ENCODE measurements around the gene SH2D2A. TPM values are rescaled to one million over a fixed set of nuclear protein-coding genes. Genes with fewer than 3 reads are reported as not detected.
A peak's percentile ranks its signal among the peaks of the same experiment; 100 is the strongest.

The SH2D2A gene
- total and polyA plus RNA-seq, 9 of the 15 experiments (the other 6 are each of a cell fraction or from before 2014, with no cell fraction given), result 0.89 to 33.6 (median 6.9) TPM

DNA sequence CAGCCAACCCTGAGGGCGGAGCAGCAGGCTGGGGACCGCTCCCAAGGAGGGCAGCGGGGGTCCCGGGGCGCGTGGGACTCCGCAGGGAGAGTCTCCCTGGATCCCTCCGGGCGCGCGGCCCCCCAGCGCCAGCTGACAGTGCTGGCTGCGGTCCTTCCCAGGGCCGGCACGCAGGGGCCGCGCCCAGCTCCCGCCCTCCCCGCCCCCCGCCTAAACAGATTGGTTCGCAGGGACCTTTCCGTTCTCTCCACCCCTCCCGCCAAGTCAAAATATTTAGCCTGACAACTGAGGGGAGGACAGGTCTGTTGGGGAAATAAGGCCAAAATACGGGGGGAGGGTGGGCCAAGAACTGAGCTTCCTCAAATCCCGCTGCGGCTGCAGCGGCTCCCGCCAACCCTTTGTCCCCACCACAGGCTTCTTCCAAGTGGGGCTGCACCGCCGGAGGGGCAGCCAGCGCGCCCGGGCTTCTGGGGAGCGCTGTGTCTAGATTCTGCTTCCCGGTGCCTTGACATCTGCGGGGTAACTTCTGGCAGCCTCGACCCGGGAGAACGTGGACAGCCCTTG lies 42.4 kb upstream of the SH2D2A start, which contains the start of gene INSRR (continued):
- TF ChIP-seq, protein P1, sequence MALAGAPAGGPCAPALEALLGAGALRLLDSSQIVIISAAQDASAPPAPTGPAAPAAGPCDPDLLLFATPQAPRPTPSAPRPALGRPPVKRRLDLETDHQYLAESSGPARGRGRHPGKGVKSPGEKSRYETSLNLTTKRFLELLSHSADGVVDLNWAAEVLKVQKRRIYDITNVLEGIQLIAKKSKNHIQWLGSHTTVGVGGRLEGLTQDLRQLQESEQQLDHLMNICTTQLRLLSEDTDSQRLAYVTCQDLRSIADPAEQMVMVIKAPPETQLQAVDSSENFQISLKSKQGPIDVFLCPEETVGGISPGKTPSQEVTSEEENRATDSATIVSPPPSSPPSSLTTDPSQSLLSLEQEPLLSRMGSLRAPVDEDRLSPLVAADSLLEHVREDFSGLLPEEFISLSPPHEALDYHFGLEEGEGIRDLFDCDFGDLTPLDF (CRISPR knock-in tag; IDR thresholded peaks at IDR 0.05), result no peak
- TF ChIP-seq E2F3 (CRISPR knock-in tag; IDR thresholded peaks at IDR 0.05) (0 out of 2 replicates have a peak, but pooled peaks have one; percentile 16), EHMT2 (IDR thresholded peaks at IDR 0.05) (no peak), GMEB1 (CRISPR knock-in tag; IDR thresholded peaks at IDR 0.05) (no peak), ZBTB17 (CRISPR knock-in tag; IDR thresholded peaks at IDR 0.05) (no peak), FOXK2 (conservative IDR thresholded peaks at IDR 0.05 in 1 of 2, IDR thresholded peaks at IDR 0.05 in 1 of 2; ENCODE audit: low read depth in 2 of 2) (0 out of 4 replicates have a peak, but pooled peaks of 1 of the 2 experiments have one; percentile 6), CXXC5 (CRISPR knock-in tag; IDR thresholded peaks at IDR 0.05) (0 out of 2 replicates have a peak, but pooled peaks have one; percentile 45), RBBP5 (IDR thresholded peaks at IDR 0.05; ENCODE audit: borderline replicate concordance, insufficient read depth, low read length, poor library complexity, severe bottlenecking) (peak; percentile 2), MIER1 (IDR thresholded peaks at IDR 0.05; ENCODE audit: low read depth) (no peak), E2F6 (IDR thresholded peaks at IDR 0.05; ENCODE audit: borderline replicate concordance in 1 of 2, extremely low read depth in 1 of 2, insufficient read depth in 1 of 2, insufficient read length in 1 of 2, low read depth in 1 of 2, low read length in 1 of 2, poor library complexity in 1 of 2, severe bottlenecking in 1 of 2) (peak in 1 of 2 experiments; percentile 60), MAZ (CRISPR knock-in tag; conservative IDR thresholded peaks at IDR 0.05 in 1 of 2, IDR thresholded peaks at IDR 0.05 in 1 of 2) (peak in 1 of 2 experiments; percentile 57; a peak in 1 of 4 replicates), ATF2 (CRISPR knock-in tag; IDR thresholded peaks at IDR 0.05) (no peak), CCNT2 (IDR thresholded peaks at IDR 0.05; ENCODE audit: borderline replicate concordance, extremely low read depth, insufficient read length, low read depth, low read length) (peak; percentile 31), DACH1 (IDR thresholded peaks at IDR 0.05; ENCODE audit: partially characterized antibody) (peak; percentile 27), ZBTB7A (IDR thresholded peaks at IDR 0.05; ENCODE audit: borderline replicate concordance, control insufficient read depth, low read depth, low read length) (peak; percentile 61; the same call in 1 of the 2 replicates), ATF3 (IDR thresholded peaks at IDR 0.05) (no peak), ATF3 (CRISPR knock-in tag; conservative IDR thresholded peaks at IDR 0.05) (no peak)
- TF ChIP-seq, protein P2, sequence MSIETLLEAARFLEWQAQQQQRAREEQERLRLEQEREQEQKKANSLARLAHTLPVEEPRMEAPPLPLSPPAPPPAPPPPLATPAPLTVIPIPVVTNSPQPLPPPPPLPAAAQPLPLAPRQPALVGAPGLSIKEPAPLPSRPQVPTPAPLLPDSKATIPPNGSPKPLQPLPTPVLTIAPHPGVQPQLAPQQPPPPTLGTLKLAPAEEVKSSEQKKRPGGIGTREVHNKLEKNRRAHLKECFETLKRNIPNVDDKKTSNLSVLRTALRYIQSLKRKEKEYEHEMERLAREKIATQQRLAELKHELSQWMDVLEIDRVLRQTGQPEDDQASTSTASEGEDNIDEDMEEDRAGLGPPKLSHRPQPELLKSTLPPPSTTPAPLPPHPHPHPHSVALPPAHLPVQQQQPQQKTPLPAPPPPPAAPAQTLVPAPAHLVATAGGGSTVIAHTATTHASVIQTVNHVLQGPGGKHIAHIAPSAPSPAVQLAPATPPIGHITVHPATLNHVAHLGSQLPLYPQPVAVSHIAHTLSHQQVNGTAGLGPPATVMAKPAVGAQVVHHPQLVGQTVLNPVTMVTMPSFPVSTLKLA (conservative IDR thresholded peaks at IDR 0.05), result peak in 1 of 2 experiments; percentile 50; a peak in 2 of 4 replicates

Measured in K562 (cell line).